H4 (cell line): ENCODE results near the gene ACOT4. TPM values are rescaled to one million over a fixed set of nuclear protein-coding genes. Genes with fewer than 3 reads are reported as not detected.
"Not testable (repeated sequence)": the region's sequence is repeated elsewhere in the genome, so short reads cannot be mapped to it uniquely, and the experiment has no call there.

Experiments
- DNase-seq: peaks from one replicate; pipeline ENCODE4 v3.0.0-alpha.2; 2015; ENCODE audit warnings: low spot score
- total RNA-seq: library from RNA; depleted of rRNA; stranded (reverse); fragments of >200 nt; shearing (Covaris generic); gene quantifications from 2 replicates; pipeline ENCODE4 v1.2.3, GENCODE V29; 2014; rRNA removed

The ACOT4 gene
- total RNA-seq, 1 experiment from 2014 or later, result 0.19 TPM

DNA sequence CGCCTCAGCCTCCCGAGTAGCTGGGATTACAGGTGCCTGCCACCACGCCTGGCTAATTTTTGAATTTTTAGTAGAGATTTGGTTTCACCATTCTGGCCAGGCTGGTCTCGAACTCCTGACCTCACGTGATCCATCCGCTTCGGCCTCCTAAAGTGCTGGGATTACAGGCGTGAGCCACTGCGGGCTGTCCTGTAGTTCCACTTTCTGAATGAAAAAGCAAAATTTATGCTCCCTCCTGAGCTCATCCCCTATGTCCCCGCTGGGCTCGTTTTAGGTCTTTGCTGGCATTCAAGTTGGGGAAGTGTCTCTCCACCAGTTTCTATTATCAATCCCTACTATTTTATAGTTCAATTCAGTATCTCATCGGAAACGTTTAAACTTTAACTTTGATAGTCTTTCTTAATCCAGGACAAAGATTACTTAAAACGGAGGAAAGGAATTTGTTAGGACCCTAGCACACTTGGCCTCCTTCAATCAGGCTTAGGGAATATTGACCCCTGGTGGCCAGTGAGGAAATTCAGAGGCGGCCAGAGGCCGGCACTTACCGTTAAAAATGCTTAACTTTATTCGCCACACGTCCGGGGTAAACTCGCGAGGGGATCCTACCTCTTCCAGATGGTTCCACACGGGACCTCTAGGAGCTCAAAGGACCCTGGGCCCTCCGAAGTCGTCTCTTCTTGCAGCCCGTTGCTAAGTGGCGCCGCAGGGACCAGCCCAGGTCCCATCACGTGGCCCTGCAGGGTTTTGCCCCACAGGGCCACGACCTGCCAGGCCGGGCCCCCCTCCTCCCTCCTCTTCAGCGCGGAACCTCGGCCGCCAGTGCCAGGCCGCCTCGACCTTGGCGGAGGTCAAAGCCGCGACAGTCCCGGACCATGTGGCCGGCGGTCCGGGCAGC is 41.7 kb downstream of the ACOT4 start:
- peak; percentile 42 for DNase-seq

DNA sequence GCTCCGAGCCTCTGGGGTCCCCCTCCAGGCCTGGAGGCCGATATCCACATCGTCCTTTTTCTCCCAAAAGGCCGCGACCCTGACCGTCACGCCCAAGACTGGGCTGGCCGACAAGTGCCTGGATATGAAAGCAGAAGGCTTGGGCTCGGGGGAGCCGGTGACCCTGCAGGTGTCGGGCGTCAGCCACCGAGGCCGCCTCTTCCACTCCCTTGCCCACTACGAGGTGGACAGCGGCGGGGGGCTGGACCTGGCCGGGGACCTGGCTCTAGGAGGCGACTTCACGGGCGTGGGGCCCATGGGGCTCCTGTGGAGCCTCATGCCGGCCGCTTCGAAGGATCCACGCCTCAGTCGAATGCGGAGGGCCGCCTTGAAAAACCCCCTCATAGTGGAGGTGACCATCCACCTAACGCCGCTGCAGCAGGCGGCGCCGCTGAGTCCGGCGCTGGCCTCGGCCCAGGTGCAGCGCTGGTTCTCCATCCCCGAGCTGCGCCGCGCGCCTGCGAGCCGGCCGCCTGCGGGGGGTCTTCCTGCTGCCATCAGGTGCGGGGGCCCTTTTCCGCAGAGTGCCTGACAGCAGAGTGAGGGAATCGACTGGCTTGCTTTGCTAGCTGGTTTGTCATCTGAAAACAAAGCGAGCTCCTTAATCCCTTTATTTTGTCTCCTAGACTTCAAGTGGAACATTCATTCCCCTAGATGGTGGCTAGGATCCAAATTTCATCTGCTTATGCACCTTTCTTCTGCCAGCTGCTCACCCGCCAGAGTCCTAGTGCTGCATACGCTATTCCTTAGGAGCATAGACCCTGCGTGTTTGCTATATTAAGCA is 42.5 kb downstream of the ACOT4 start:
- DNase-seq, result no peak

DNA sequence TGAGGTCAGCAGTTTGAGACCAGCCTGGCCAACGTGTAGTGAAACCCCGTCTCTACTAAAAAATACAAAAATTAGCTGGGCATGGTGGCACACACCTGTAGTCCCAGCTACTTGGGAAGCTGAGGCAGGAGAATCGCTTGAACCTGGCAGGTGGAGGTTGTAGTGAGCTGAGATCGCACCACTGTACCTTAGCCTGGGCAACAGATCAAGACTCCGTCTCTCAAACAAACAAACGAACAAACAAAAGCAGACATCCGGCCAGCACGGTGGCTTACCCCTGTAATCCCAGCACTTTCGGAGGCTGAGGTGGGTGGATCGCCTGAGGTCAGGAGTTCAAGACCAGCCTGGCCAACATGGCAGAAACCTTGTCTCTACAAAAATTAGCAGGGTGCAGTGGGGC is 44.7 kb downstream of the ACOT4 start:
- not testable (repeated sequence) for DNase-seq

- no peak for DNase-seq
These were observed 46.2 kb downstream of the ACOT4 start for GRCh38 chr14:73637830-73638229.

DNA sequence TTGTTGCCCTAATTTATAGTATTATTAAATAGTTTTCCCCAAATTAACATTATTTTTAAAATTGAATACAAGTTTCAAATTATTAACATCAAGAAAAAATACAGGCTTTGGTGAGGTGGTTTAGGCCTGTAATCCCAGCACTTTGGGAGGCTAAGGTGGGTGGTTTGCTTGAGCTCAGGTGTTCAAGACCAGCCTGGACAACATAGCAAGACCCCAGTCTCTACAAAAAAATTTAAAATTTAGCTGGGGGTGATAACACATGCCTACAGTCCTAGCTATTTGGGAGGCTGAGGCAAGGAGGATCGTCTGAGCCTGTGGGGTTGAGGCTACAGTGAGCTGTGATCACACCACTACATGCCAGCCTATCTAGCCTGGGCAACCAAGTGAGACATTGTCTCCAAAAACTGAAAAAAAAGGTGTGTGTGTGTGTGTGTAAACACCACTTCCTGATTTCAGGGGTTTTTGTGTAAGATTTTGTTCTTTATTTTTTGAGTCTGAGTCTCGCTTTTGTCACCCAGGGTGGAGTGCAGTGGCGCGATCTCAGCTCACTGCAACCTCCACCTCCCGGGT is 49.2 kb downstream of the ACOT4 start:
- DNase-seq, result no peak

DNA sequence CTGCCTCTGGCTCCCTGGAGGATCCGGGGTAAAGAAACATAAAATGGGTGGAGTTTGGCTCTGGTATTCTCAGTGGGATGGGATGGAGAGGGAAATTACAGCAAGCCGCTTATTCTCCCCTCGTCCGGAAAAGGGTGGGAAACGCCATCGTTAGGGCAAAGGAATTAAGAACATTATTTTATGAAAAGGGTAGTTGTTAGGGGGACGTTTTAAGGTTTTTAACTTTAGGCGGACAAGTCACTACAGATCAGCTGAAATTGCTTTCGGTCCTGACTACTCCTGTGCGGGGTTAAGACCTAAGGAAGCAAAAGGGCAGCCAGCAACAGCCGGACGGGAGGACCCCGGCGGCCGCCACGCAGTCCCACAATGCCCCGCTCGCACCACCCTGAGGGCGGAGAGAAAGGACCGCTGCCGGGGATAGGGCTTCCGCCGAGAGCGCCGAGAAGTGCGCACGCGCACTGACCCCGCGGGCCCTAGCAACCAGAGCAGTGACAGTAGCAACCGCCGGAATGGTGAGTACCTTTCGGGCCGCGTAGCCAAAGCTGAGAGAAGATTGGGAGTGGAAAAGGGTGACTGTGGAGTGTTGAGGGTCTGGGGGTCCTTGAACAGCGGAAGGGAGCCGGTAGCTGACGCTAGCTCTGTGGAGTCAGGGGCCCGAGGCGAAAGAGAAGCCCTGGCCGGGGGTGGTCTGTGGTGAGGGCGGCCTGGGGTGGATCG is 53.0 kb downstream of the ACOT4 start, which contains the start of gene DNAL1:
Gene DNAL1 (plus strand): TSS at position 456 of the 717 bp plus-strand sequence. CDS start 54 bp downstream, at position 510.
- DNase-seq, result peak; percentile 82

- no peak for DNase-seq
These were observed 53.6 kb downstream of the ACOT4 start for GRCh38 chr14:73645248-73645610.

Other genes with a start within 250 kb of the ACOT4 start
- gene NUMB, start 133.3 kb upstream of the ACOT4 start, total RNA-seq, result 13.2 and 16.1 TPM in 2 replicates
- gene RIOX1, start 100.9 kb upstream of the ACOT4 start, total RNA-seq, result 9.0 and 12.3 TPM in 2 replicates
- gene ACOT1, start 54.7 kb upstream of the ACOT4 start, total RNA-seq, result not detected in 2 replicates
- gene HEATR4, start 32.9 kb upstream of the ACOT4 start, total RNA-seq, result not detected in 2 replicates
- gene ACOT2, start 22.7 kb upstream of the ACOT4 start, total RNA-seq, result 39.0 and 41.0 TPM in 2 replicates
- not detected in 2 replicates for gene ACOT6, start 20.6 kb downstream of the ACOT4 start, total RNA-seq
- 8.1 and 14.4 TPM in 2 replicates for gene DNAL1, start 53.1 kb downstream of the ACOT4 start, total RNA-seq
- gene PNMA1, start 122.5 kb downstream of the ACOT4 start, total RNA-seq, result 12.9 and 14.0 TPM in 2 replicates